WTC11 (cell line): ENCODE results near the gene UGT2B17.

Experiments
- ATF1 ChIP-seq: sonication (generic); formaldehyde crosslinking; IDR thresholded peaks from 2 replicates; pipeline ENCODE4 v1.8.1; 2023; ENCODE audit warnings: mild to moderate bottlenecking, moderate library complexity, missing genetic modification reagents
- CTCF ChIP-seq: fragments of 200-600 bp; IDR thresholded peaks from 2 replicates; pipeline ENCODE4 v1.8.0; 2022; ENCODE audit warnings: antibody characterized with exemption
- FOXJ3 ChIP-seq: sonication (generic); formaldehyde crosslinking; IDR thresholded peaks from 2 replicates; pipeline ENCODE4 v1.9.0; 2021; ENCODE audit warnings: missing genetic modification reagents, mild to moderate bottlenecking, borderline replicate concordance
- JUN ChIP-seq: sonication (generic); formaldehyde crosslinking; IDR thresholded peaks from 2 replicates; pipeline ENCODE4 v1.8.0; 2023; ENCODE audit warnings: mild to moderate bottlenecking, missing genetic modification reagents
- MYBL2 ChIP-seq: sonication (generic); formaldehyde crosslinking; IDR thresholded peaks from 2 replicates; pipeline ENCODE4 v1.8.1; 2023; ENCODE audit warnings: mild to moderate bottlenecking, moderate library complexity, missing genetic modification reagents

GRCh38 chr4:68570122-68570507 is 6.0 kb downstream of the UGT2B17 start:
- TF ChIP-seq ATF1 (CRISPR knock-in tag) (no peak), FOXJ3 (CRISPR knock-in tag) (no peak), CTCF (no peak), MYBL2 (CRISPR knock-in tag) (no peak), JUN (CRISPR knock-in tag) (no peak)
